Endodermal cell (in vitro differentiated cells): ENCODE measurements around the gene DNASE1L3. TPM values are rescaled to one million over a fixed set of nuclear protein-coding genes. Genes with fewer than 3 reads are reported as not detected.
"Not testable (repeated sequence)": the region's sequence is repeated elsewhere in the genome, so short reads cannot be mapped to it uniquely, and the experiment has no call there.

ENCODE experiments used
- DNase-seq: peaks from one replicate; pipeline ENCODE4 v3.0.0-alpha.2; 2017
- H3K27ac ChIP-seq: 2 replicates; pipeline ENCODE4 v1.5.1; 2013; ENCODE audit warnings: mild to moderate bottlenecking, low read depth, low read length, moderate library complexity
- H3K27me3 ChIP-seq: 2 replicates; pipeline ENCODE4 v1.6.1; 2013; ENCODE audit warnings: mild to moderate bottlenecking, low read length, moderate library complexity; ENCODE audit not compliant: insufficient read depth, control insufficient read depth, poor library complexity, severe bottlenecking
- H3K36me3 ChIP-seq: 2 replicates; pipeline ENCODE4 v1.7.0; 2013; ENCODE audit warnings: mild to moderate bottlenecking, low read length, moderate library complexity; ENCODE audit not compliant: control insufficient read depth, insufficient read depth
- H3K4me1 ChIP-seq: one replicate; pipeline ENCODE4 v1.7.0; 2013; ENCODE audit warnings: low read length; ENCODE audit not compliant: control insufficient read depth, insufficient read depth
- H3K4me3 ChIP-seq: 2 replicates; pipeline ENCODE4 v1.5.1; 2013; ENCODE audit warnings: mild to moderate bottlenecking, low read length, moderate library complexity
- H3K9ac ChIP-seq: 2 replicates; pipeline ENCODE4 v1.6.1; 2013; ENCODE audit warnings: mild to moderate bottlenecking, low read length, moderate library complexity; ENCODE audit not compliant: poor library complexity, severe bottlenecking; ENCODE audit errors: extremely low read depth
- H3K9me3 ChIP-seq: 2 replicates; pipeline ENCODE4 v1.6.1; 2013; ENCODE audit warnings: mild to moderate bottlenecking, low read length, moderate library complexity; ENCODE audit not compliant: control insufficient read depth
- H3K27ac Mint-ChIP-seq: 2 replicates; pipeline ENCODE4 v1.8.0; 2020; ENCODE audit warnings: mixed read lengths
- H3K27me3 Mint-ChIP-seq: 2 replicates; pipeline ENCODE4 v1.8.0; 2021; ENCODE audit warnings: mild to moderate bottlenecking, mixed read lengths; ENCODE audit not compliant: insufficient read depth
- H3K36me3 Mint-ChIP-seq: 2 replicates; pipeline ENCODE4 v1.8.0; 2020; ENCODE audit warnings: low read depth, mixed read lengths
- H3K4me1 Mint-ChIP-seq: 2 replicates; pipeline ENCODE4 v1.8.0; 2020; ENCODE audit warnings: mixed read lengths
- H3K4me3 Mint-ChIP-seq: 2 replicates; pipeline ENCODE4 v1.8.0; 2020; ENCODE audit warnings: mild to moderate bottlenecking, moderate library complexity, mixed read lengths
- H3K9me3 Mint-ChIP-seq: 2 replicates; pipeline ENCODE4 v1.8.0; 2020; ENCODE audit warnings: mild to moderate bottlenecking, mixed read lengths
- WGBS, 2 experiments: methylation state at CpG; one replicate each; pipeline versions ENCODE4 v1.1.5 to v1.1.7; 2013; ENCODE audit warnings: missing lambda C conversion rate in 2 of 2, mixed read lengths in 1 of 2; ENCODE audit not compliant: insufficient coverage in 1 of 2, insufficient read length in 1 of 2; 5-methylcytosine and 5-hydroxymethylcytosine counted together
- total RNA-seq, 2 donors: library from RNA; stranded (reverse); fragmentation: NEBNext Ultra II Directional in 1 of 2; extraction: Animal tissue kit (Norgen Biotek cat#: 25700) in 1 of 2; gene quantifications; 2 replicates in 1 of 2; 3 replicates in 1 of 2; pipeline ENCODE4 v1.2.1, GENCODE V29; 2021
- TF ChIP-seq, protein P1 (sequence below): fragments of 200-600 bp; sonication (generic); conservative IDR thresholded peaks from 2 replicates; pipeline ENCODE4 v1.5.0; 2021; ENCODE audit warnings: antibody characterized with exemption, mild to moderate bottlenecking

The DNASE1L3 gene
- total RNA-seq, 2 donors from 2014 or later = not detected

DNA sequence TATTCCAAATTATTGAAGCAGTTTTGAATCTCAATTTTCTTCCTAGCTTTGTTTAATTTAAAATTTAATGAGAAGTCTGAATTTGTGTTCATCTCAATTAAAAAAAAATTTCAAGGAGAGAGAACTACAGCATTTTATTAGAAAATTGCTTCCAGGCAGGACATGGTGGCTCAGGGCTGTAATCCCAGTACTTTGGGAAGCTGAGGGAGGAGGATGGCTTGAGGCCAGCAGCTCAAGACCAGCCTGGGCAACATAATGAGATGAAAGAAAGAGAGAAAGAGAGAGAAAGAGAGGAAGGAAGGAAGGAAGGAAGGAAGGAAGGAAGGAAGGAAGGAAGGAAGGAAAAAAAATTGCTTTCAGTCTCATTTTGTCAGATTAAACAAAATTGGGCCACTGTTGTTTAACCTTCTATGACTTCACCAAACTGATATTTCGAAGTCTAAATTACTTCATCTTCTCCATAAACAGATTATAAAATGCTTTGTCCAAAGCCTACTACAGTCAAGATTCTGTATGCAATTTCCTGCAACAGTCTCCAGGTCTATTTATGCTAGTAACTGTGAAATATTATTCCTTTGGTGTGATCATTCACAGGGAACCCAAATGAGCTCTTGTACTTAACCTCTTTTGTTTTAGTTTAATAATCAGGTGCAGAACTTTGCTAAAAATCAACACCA lies 20.2 kb upstream of the DNASE1L3 start:
- peaks cover 5% of the 10 kb centered on the region for H3K9me3 Mint-ChIP-seq
- no peak overlapping the region for H3K27ac Mint-ChIP-seq
- peaks cover 11% of the 10 kb centered on the region for H3K27me3 Mint-ChIP-seq
- no peak overlapping the region for H3K9ac ChIP-seq
- no peaks in the 10 kb centered on the region for H3K9me3 ChIP-seq
- H3K36me3 ChIP-seq = no peaks in the 10 kb centered on the region
- H3K4me3 ChIP-seq = no peak overlapping the region
- H3K4me1 Mint-ChIP-seq = peaks cover 8% of the 10 kb centered on the region
- no peak overlapping the region for H3K27ac ChIP-seq
- TF ChIP-seq, protein P1, sequence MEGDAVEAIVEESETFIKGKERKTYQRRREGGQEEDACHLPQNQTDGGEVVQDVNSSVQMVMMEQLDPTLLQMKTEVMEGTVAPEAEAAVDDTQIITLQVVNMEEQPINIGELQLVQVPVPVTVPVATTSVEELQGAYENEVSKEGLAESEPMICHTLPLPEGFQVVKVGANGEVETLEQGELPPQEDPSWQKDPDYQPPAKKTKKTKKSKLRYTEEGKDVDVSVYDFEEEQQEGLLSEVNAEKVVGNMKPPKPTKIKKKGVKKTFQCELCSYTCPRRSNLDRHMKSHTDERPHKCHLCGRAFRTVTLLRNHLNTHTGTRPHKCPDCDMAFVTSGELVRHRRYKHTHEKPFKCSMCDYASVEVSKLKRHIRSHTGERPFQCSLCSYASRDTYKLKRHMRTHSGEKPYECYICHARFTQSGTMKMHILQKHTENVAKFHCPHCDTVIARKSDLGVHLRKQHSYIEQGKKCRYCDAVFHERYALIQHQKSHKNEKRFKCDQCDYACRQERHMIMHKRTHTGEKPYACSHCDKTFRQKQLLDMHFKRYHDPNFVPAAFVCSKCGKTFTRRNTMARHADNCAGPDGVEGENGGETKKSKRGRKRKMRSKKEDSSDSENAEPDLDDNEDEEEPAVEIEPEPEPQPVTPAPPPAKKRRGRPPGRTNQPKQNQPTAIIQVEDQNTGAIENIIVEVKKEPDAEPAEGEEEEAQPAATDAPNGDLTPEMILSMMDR = no peak
- no peaks in the 10 kb centered on the region for H3K36me3 Mint-ChIP-seq
- WGBS, 2 experiments = 0% methylated on average over 1 of the region's 1 CpG
- no peak for DNase-seq
- peaks cover 31% of the 10 kb centered on the region for H3K27me3 ChIP-seq
- H3K4me1 ChIP-seq = no peaks in the 10 kb centered on the region
- no peak overlapping the region for H3K4me3 Mint-ChIP-seq

DNA sequence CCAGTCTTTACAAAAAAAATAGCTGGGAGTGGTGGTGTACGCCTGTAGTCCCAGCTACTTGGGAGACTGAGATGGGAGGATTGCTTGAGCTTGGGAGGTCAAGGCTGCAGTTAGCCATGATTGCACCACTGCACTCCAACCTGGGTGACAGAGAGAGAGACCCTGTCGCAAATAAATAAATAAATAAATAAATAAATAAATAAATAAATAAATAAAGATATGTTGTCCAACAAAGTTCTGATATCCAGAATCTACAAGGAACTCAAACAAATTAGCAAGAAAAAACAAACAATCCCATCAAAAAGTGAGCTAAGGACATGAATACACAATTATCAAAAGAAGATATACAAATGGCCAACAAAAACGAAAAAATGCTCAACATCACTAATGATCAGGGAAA lies 17.2 kb upstream of the DNASE1L3 start:
- H3K4me3 ChIP-seq, H3K27me3 Mint-ChIP-seq, H3K27ac Mint-ChIP-seq, H3K4me1 Mint-ChIP-seq, H3K36me3 ChIP-seq, H3K4me1 ChIP-seq, H3K4me3 Mint-ChIP-seq, H3K36me3 Mint-ChIP-seq, H3K9me3 Mint-ChIP-seq, H3K9ac ChIP-seq, H3K9me3 ChIP-seq, H3K27ac ChIP-seq, DNase-seq: not testable (repeated sequence)
- peaks cover 20% of the 10 kb centered on the region for H3K27me3 ChIP-seq
- 94 to 100% methylated on average over 1 to 2 of the region's 3 CpGs for WGBS, 2 experiments

DNA sequence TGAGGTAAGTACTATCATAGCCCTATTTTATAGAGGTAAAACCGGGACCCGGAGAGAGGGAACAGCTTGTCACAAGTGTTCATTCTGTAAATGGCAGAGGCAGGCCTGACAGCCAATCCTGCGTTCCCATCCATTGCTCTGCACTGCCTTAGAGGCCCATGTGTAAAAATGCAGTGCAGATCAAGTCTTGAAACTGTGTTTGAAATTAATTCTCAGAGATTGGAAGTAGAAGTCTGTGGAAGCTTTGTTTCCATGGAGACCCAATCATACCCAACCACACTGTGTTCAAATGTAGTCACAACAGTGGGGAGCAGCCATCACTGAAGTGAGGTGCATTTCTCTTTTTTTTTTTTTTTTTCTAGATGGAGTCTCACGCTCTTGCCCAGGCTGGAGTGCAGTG lies 13.1 kb upstream of the DNASE1L3 start:
- Mint-ChIP-seq H3K27ac (no peak overlapping the region), H3K27me3 (no peaks in the 10 kb centered on the region), H3K4me3 (no peak overlapping the region), H3K4me1 (peaks cover 21% of the 10 kb centered on the region), H3K36me3 (no peaks in the 10 kb centered on the region), H3K9me3 (peaks cover 15% of the 10 kb centered on the region)
- H3K9me3 ChIP-seq = peaks cover 8% of the 10 kb centered on the region
- no peak overlapping the region for H3K4me3 ChIP-seq
- H3K9ac ChIP-seq = no peak overlapping the region
- 90 to 95% methylated on average over 3 to 4 of the region's 4 CpGs for WGBS, 2 experiments
- H3K27ac ChIP-seq = no peak overlapping the region
- H3K4me1 ChIP-seq = peaks cover 5% of the 10 kb centered on the region
- TF ChIP-seq, protein P1 = no peak
- DNase-seq = no peak
- H3K27me3 ChIP-seq = no peaks in the 10 kb centered on the region
- H3K36me3 ChIP-seq = no peaks in the 10 kb centered on the region
